Activated effector memory CD4-positive, alpha-beta T cell treated with Interleukin-2 at 50 U/mL for 16 hours (primary cell): ENCODE data around the gene LAMC3.
"Not testable (repeated sequence)": the region's sequence is repeated elsewhere in the genome, so short reads cannot be mapped to it uniquely, and the experiment has no call there.

ENCODE experiments used
- DNase-seq: peaks from one replicate; pipeline ENCODE4 v3.0.0-alpha.2; 2020

The LAMC3 gene

DNA sequence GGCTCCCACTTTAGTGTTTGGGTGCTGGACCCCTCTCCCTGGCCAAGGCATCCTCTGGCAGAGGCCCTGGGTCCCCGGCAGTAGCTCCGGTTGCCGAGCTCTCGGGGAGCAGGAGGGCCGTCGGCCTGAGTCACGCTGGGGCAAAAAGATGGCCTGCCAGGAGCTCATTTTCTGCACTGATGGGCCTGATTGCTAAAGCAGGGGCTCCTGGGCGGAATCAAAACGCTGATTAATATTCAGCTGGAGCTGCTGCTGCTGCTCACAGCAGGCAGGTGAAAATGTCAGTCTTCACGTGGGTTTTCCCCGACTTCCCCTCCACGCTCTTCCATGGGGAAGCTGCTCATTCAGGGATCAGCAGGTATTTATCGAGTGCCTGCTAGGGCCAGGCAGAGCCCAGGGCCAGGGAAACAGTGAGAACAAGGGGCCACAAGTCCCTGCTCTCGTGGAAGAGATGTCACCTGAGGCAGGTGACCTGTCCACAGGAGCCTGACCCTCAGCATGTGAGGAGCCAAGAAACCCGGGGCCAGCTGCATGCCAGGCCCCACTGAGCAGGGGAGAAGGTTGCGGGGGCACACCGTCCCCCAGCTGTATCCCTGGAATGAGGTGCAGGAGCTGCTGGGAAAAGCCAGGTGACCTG lies 22.1 kb downstream of the LAMC3 start:
- no peak for DNase-seq

GRCh38 chr9:131031642-131032005 lies 22.6 kb downstream of the LAMC3 start:
- DNase-seq = no peak

DNA sequence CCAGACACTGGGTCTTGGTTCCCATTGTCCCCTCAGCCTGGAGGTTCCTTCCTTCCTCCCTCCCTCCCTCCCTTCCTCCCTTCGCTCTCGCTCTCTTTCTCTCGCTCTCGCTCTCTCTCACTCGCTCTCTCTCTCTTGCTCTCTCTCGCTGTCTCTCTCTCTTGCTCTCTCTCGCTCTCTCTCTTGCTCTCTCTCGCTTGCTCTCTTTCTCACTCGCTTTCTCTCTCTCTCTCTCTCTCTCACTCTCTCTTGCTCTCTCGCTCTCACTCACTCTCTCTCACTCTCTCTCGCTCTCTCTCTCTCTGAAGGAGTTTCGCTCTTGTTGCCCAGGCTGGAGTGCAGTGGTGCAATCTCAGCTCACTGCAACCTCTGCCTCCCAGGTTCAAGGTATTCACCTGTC lies 23.4 kb downstream of the LAMC3 start:
- DNase-seq = no peak

- DNase-seq = no peak
Measured at GRCh38 chr9:131033269-131034224, 24.6 kb downstream of the LAMC3 start.

DNA sequence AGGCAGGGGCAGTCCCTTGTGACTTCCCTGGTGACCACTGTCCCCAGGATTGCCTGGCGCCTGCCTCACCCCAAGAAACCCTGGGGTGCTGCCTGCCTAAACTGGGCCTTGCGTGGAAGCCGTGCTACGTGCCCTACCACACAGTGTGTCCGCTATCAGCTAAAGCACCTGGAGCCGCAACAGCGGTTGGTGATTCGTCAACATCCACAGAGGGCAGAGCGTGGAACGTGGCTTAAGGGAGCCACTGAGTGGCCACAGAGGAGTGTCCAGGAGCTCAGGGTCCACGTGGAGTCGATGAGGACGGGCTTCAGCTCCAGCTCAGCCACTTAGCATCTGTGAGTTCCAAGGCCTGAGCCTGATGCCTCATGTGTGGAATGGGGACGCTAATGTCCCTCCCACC lies 25.3 kb downstream of the LAMC3 start:
- no peak for DNase-seq

DNA sequence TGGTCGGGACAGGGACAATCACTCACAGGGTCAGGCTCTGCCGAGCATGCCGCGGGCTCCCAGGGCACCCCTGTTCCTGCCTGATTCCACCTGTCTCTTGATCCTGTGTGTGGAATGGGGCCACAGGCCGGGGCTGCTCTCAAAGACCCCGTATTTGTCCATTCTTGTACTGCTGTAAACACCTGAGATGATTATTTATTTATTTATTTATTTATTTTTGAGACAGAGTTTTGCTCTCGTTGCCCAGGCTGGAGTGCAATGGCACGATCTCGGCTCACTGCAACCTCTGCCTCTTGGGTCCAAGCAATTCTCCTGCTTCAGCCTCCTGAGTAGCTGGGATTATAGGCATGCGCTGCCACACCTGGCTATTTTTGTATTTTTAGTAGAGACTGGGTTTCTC lies 25.8 kb downstream of the LAMC3 start:
- DNase-seq = not testable (repeated sequence)

DNA sequence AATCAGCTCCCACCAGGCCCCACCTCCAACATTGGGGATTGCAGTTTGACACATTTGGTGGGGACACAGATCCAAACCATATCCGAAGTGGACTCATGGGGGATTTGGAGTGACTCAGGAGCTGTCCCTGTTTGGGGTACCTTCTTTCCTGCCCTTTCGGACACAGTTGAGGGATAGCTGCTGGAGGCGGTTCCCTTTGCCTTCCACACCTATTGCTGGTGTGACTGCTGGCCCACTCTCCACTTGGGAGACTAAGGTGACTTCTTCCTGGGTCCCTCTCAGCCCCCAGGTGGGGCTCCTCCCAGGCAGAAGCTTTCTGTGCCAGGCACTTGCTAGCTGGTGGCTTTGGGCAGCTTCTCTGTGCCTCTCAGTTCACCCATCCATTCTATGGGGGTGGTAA lies 26.6 kb downstream of the LAMC3 start:
- DNase-seq = no peak

- no peak for DNase-seq
Measured at GRCh38 chr9:131036071-131036470, 27.1 kb downstream of the LAMC3 start.

DNA sequence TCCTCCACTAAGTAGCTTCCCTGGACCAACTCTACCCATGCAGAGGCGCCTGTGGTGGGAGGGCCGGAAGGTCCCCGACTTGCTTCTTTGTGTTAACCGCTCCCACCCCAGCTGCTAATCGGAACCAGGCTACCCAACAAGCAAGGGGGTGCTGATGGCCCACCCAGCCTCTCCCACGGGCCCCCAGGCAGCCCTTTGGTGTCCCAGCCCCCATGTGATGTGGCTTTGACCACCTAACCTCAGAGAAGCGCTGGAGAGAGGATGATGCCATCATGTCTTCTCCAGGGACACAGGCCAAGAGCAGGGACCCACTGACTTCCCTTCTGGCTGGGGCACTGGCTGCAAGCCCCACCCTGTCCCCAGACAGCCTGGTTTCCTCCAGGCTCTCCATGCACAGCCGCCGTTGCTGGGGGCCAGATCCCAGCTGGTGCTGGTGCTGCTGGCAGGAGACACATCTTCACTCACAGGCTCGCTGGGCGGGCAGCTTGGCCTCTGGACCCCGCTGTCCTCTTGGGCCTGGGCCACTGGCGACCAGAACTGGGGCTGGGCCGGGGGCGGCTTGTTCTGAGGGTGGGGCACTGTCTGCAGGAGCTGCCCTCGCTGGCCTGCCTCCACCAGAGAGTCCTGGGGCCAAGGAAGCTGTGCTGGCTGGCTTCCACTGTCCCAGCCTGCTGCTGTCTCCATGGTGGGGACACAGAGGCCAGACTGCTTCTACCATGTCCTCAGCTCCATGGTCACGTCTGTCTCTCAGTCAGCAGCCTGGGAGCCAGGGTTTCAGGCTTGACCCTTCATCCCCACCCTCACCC lies 27.8 kb downstream of the LAMC3 start:
- no peak for DNase-seq

DNA sequence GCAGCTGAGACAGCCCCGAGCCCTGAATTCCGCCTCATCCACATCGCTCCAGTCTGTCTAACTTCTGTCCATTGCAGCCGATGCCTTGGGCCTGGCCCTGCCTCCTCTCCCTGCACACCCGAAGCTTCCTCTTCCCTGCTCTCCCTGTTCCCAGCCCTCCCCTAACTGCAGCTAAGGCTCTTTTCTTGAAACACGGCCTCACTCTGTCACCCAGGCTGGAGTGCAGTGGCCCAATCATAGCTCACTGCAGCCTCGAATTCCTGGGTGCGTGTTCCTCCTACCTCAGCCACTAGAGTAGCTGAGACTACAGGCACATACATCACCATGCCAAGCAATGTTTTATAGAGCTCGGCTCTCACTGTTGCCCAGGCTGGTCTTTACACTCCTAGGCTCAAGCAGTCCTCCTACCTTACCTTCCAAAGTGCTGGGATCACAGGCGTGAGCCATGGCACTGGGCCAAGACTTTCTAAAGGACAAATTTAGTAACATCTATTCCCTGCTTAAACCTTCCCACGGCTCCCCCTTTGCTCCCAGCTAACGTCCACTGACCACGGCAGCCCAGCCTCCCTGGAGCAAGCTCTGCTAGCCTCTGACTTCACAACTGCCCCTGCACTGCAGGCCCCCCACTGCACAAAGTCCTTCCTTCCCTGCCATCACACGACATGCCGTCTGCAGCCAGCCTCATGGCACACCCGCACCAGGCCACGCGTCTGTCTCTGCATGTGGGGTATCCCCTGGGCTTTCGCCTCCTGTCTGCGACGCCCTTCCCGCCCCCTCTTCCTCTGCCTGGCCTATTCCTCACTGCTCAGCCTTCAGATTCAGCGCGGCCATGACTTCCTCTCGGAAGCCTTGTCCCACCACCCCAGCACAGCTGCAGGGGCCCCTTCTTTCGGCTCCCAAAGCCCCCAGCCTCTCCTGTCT lies 28.6 kb downstream of the LAMC3 start:
- no peak for DNase-seq

GRCh38 chr9:131038256-131039128 lies 29.5 kb downstream of the LAMC3 start:
- DNase-seq = no peak

- no peak for DNase-seq
Measured at GRCh38 chr9:131039129-131039954, 30.4 kb downstream of the LAMC3 start.

GRCh38 chr9:131042666-131043065 lies 33.7 kb downstream of the LAMC3 start:
- no peak for DNase-seq

DNA sequence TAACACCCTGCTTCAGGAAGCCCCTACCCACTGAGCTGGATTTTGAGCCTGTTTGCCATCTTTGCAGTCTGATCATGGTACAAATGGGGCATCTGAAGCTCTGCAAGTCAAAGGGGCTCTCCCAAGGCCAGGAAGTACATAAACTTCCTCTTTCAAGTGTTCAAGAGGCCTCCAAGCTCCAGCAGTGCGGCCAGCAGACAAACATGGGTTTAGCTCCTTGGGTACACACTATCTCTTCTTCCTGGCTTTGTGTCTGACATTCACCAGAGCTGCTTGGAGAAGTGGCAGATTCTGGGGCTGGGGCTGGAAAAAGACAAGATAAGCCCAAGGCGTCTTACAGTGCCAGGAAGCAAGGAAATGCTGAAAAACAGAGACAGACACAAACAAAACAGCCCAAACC lies 34.1 kb downstream of the LAMC3 start:
- DNase-seq = no peak

- no peak for DNase-seq
Measured at GRCh38 chr9:131043646-131044045, 34.7 kb downstream of the LAMC3 start.

DNA sequence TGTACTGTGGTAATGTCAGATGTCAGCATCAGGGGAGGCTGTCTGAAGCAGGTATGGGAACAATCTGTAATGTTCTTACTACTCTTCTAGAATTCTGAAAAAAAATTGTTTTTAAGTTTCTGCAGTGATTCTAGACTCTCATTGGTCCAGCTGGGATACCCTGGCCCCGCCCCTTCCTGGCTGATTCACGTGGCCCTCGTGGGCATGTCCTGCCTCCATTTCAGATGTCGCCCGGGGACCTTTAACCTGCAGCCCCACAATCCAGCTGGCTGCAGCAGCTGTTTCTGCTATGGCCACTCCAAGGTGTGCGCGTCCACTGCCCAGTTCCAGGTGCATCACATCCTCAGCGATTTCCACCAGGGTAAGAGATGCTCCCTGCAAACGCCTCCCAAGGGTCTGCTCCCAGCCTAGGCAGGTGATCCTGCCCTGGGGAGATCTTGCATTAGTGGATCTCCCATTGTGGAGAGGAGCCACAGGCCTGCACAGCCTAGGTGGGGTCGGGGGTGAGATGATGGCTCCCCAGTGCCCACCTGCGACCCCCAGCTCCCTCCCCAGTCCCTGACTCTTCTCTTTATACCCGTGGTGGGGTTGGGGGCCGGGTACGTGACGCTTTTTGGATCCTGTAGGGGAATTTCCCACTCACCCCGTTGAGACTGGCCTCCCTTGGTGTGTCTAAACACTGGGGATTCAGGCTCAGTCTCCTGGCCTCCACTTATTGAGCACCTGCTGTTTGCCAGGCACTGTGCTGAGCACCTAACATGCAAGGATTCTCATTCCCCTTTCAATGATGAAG lies 36.5 kb downstream of the LAMC3 start:
- DNase-seq = no peak

- no peak for DNase-seq
Measured at GRCh38 chr9:131046093-131046380, 37.1 kb downstream of the LAMC3 start.

DNA sequence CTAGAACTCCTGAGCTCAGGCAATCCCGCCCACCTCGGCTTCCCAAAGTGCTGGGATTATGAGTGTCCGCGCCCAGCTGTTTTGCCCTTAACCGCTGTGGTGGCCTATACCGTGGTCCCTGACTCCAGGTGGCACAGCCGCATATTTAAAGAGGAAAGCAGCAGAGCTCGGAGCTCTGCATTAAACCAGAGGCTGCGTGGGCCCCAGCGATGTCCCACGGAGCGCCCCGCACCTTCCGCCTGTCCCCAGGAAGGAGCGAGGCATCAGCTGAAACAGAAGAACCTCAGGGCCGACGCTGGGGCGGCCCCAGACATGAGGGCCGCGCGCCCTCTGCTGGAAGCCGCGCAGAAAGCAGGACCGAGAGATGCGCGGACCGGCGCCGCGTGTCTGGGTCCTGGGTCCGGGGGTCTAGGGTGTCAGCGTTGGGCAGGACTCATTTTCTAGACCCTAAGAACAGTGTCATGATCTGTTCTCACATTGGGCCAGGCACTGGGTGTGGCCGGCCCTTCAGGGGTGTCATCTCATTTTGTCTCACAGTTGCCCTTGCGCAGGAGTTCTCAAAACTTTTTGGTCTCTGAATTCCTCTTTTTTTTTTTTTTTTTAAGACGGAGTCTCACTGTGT lies 37.7 kb downstream of the LAMC3 start:
- DNase-seq = peak; percentile 58

DNA sequence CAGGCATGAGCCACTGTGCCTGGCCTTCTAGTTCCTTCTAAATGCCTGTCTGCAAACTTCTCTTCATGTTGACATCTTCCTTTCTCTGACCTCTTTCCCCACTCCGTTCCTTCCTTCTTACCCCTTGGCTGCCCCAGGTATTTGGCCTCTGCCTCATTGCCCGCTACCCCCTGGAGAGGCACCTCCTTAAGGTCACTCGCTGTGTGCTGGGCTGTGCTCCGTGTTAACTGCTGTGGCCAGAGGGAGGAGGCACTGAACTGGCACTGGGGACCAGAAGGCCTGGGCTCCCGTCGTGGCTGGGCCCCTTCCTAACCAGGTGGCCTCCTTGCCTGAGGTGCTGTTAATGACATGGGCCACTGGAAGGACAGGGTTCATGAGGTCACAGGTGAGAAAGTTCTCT lies 39.4 kb downstream of the LAMC3 start:
- no peak for DNase-seq
